HepG2 (cell line): Measurements from ENCODE around the gene TRMT2A. TPM values are rescaled to one million over a fixed set of nuclear protein-coding genes. Genes with fewer than 3 reads are reported as not detected.

Source experiments
- AGO2 ChIP-seq: fragments of 200-400 bp; formaldehyde crosslinking; optimal IDR thresholded peaks from 2 replicates; pipeline ENCODE3; 2017; ENCODE audit warnings: mild to moderate bottlenecking, low read depth, low read length, moderate library complexity
- ATF2 ChIP-seq: sonication (generic); formaldehyde crosslinking; IDR thresholded peaks from 2 replicates; pipeline ENCODE4 v1.4.0; 2020; ENCODE audit warnings: missing genetic modification reagents
- ATF7 ChIP-seq, 2 experiments: fragments of 450-650 bp in 1 of 2; sonication (generic) in 1 of 2; formaldehyde crosslinking in 1 of 2; IDR thresholded peaks; 2 replicates each; pipeline versions ENCODE4 v1.4.0 to v1.6.1; 2016 to 2020; ENCODE audit warnings: antibody characterized with exemption in 1 of 2, mild to moderate bottlenecking in 1 of 2, missing genetic modification reagents in 1 of 2
- EHMT2 ChIP-seq: fragments of 200-600 bp; sonication (generic); IDR thresholded peaks from 2 replicates; pipeline ENCODE4 v1.7.0; 2017; ENCODE audit warnings: antibody characterized with exemption, low read depth, low read length, borderline replicate concordance
- ETV6 ChIP-seq: sonication (generic); formaldehyde crosslinking; conservative IDR thresholded peaks from 2 replicates; pipeline ENCODE4 v1.4.0; 2020; ENCODE audit warnings: missing genetic modification reagents
- PRPF4 ChIP-seq: fragments of 200-400 bp; formaldehyde crosslinking; IDR thresholded peaks from 2 replicates; pipeline ENCODE4 v1.6.1; 2016; ENCODE audit warnings: low read length, low read depth; ENCODE audit not compliant: poor library complexity, severe bottlenecking
- REST ChIP-seq, 2 experiments: IDR thresholded peaks; 2 replicates each; pipeline ENCODE4 v1.6.1; 2011 to 2012; ENCODE audit warnings: low read length in 2 of 2, borderline replicate concordance in 1 of 2, low read depth in 1 of 2, mild to moderate bottlenecking in 1 of 2, moderate library complexity in 1 of 2
- TAF1 ChIP-seq: sonication (generic); formaldehyde crosslinking; IDR thresholded peaks from 2 replicates; pipeline ENCODE4 v1.4.0; 2020; ENCODE audit warnings: missing genetic modification reagents
- TCF7 ChIP-seq: sonication (generic); IDR thresholded peaks from 2 replicates; pipeline ENCODE4 v1.6.1; 2016; ENCODE audit warnings: antibody characterized with exemption, low read depth
- U2AF2 ChIP-seq: fragments of 200-400 bp; formaldehyde crosslinking; IDR thresholded peaks from 2 replicates; pipeline ENCODE4 v1.6.1; 2017; ENCODE audit warnings: low read depth, mild to moderate bottlenecking, low read length
- WIZ ChIP-seq: sonication (generic); formaldehyde crosslinking; IDR thresholded peaks from 2 replicates; pipeline ENCODE4 v1.5.1; 2020; ENCODE audit warnings: mild to moderate bottlenecking, missing genetic modification reagents
- ZBTB34 ChIP-seq: sonication (generic); formaldehyde crosslinking; IDR thresholded peaks from 2 replicates; pipeline ENCODE4 v1.8.0; 2022; ENCODE audit warnings: mild to moderate bottlenecking, missing genetic modification reagents
- ZFP36L1 ChIP-seq: sonication (generic); formaldehyde crosslinking; IDR thresholded peaks from 2 replicates; pipeline ENCODE4 v1.8.0; 2022; ENCODE audit warnings: mild to moderate bottlenecking, missing genetic modification reagents, moderate library complexity
- ZNF12 ChIP-seq: sonication (generic); formaldehyde crosslinking; IDR thresholded peaks from 2 replicates; pipeline ENCODE4 v1.5.0; 2020; ENCODE audit warnings: missing genetic modification reagents
- ZNF138 ChIP-seq: sonication (generic); formaldehyde crosslinking; IDR thresholded peaks from 2 replicates; pipeline ENCODE4 v1.5.0; 2020; ENCODE audit warnings: mild to moderate bottlenecking, low read depth, missing genetic modification reagents
- ZNF234 ChIP-seq: sonication (generic); formaldehyde crosslinking; conservative IDR thresholded peaks from 2 replicates; pipeline ENCODE4 v1.5.1; 2020; ENCODE audit warnings: mild to moderate bottlenecking, missing genetic modification reagents
- ZNF350 ChIP-seq: sonication (generic); formaldehyde crosslinking; IDR thresholded peaks from 2 replicates; pipeline ENCODE4 v1.4.0; 2020; ENCODE audit warnings: mild to moderate bottlenecking, low read depth, missing genetic modification reagents, borderline replicate concordance
- ZNF367 ChIP-seq: sonication (generic); formaldehyde crosslinking; IDR thresholded peaks from 2 replicates; pipeline ENCODE4 v1.4.0; 2020; ENCODE audit warnings: missing genetic modification reagents, borderline replicate concordance
- ZNF441 ChIP-seq: sonication (generic); formaldehyde crosslinking; IDR thresholded peaks from 2 replicates; pipeline ENCODE4 v1.7.0; 2021; ENCODE audit warnings: missing genetic modification reagents, borderline replicate concordance
- ZNF629 ChIP-seq: sonication (generic); formaldehyde crosslinking; conservative IDR thresholded peaks from 2 replicates; pipeline ENCODE4 v1.5.0; 2020; ENCODE audit warnings: missing genetic modification reagents
- polyA plus RNA-seq, 8 experiments: library from polyadenylated mRNA; depleted of rRNA in 3 of 8; stranded (reverse) in 7 of 8; unstranded in 1 of 8; fragments of >200 nt; fragmentation: Illumina TruSeq in 4 of 8; extraction: Trizol in 4 of 8; gene quantifications; 2 replicates each; pipeline versions ENCODE4 v1.2.1 to v1.2.3, GENCODE V29; 2011 to 2016; ENCODE audit warnings: low read depth in 4 of 8, missing spikeins in 1 of 8, mixed read lengths in 1 of 8; ENCODE audit not compliant: insufficient read depth in 1 of 8
- total RNA-seq, 5 experiments: library from RNA; depleted of rRNA; stranded (reverse); fragments of >200 nt; fragmentation: Illumina TruSeq; extraction: Trizol; gene quantifications; 2 replicates each; pipeline ENCODE4 v1.2.3, GENCODE V29; 2016; ENCODE audit warnings: low read depth in 1 of 5

TRMT2A gene
- total and polyA plus RNA-seq, 2 of the 13 experiments (the other 11 are each of a cell fraction or from before 2014, with no cell fraction given) = 24.0 to 30.3 TPM

- no peak for TF ChIP-seq U2AF2
- TF ChIP-seq ETV6 = no peak
- peak; percentile 20; the same call in 1 of the 2 replicates for TF ChIP-seq ZNF629
- TF ChIP-seq ZBTB34 (CRISPR knock-in tag) = no peak
- TF ChIP-seq REST (IDR thresholded peaks at IDR 0.05; ENCODE audit: borderline replicate concordance in 1 of 2, low read depth in 1 of 2, low read length in 2 of 2) = no peak
- TF ChIP-seq ZNF441 (CRISPR knock-in tag) = no peak
- TF ChIP-seq ZNF234 (CRISPR knock-in tag) = no peak
- TF ChIP-seq ZNF367 (CRISPR knock-in tag) = no peak
- no peak for TF ChIP-seq ZNF138 (CRISPR knock-in tag)
- no peak for TF ChIP-seq ZFP36L1 (CRISPR knock-in tag)
- TF ChIP-seq ATF2 (CRISPR knock-in tag) = no peak
- peak; percentile 20; the same call in 1 of the 2 replicates for TF ChIP-seq ZNF350 (CRISPR knock-in tag)
- TF ChIP-seq TCF7 = peak; percentile 67; the same call in 1 of the 2 replicates
- TF ChIP-seq ATF7 (IDR thresholded peaks at IDR 0.05) = no peak
- TF ChIP-seq ATF7 (CRISPR knock-in tag; IDR thresholded peaks at IDR 0.05) = no peak
- TF ChIP-seq PRPF4 = no peak
- peak; percentile 92 for TF ChIP-seq AGO2
- no peak for TF ChIP-seq WIZ (CRISPR knock-in tag)
- TF ChIP-seq ZNF12 = no peak
- TF ChIP-seq EHMT2 = no peak
- no peak for TF ChIP-seq TAF1 (CRISPR knock-in tag)
Measured at GRCh38 chr22:20128902-20129746, 12.1 kb upstream of the TRMT2A start (continued).
